ENCODE data around the gene TMEM196. TPM values are rescaled to one million over a fixed set of nuclear protein-coding genes. Genes with fewer than 3 reads are reported as not detected.
A peak's percentile ranks its signal among the peaks of the same experiment; 100 is the strongest.

TMEM196 gene
- total and polyA plus RNA-seq, 2 donors (not counting 3 experiments of a cell fraction or from before 2014, with no cell fraction given) = not detected

DNA sequence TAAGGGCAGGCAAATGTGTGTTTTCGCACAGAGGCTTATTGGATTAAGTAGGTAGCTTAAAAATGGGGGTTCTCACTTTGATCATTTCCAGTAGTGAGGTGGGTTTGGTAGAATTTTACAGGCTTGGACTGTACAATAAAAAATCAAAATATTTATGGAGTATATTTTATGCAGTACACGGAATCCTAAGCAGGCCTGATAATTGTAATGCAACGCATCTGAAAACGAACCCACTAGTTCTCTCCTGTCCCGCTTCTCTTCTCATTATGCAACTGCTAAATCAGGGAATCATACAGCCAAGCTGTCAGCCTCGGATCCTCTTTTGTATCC, 64.2 kb downstream of the TMEM196 start:
- CTCF ChIA-PET = interaction anchor here (0.6 to 10.2 kb wide), 23 partner anchors 9 to 1076 kb away, joined by 3 to 354 read pairs (median 4); no protein-coding TSS in a partner anchor
- no peak overlapping the region for H3K4me3 ChIP-seq (replicated peaks in 1 of 3; ENCODE audit: insufficient read depth in 1 of 3, low read depth in 1 of 3, low read length in 3 of 3)
- TF ChIP-seq FOS (IDR thresholded peaks at IDR 0.05; ENCODE audit: borderline replicate concordance, insufficient read depth, low read length) = no peak
- TF ChIP-seq MYC (IDR thresholded peaks at IDR 0.05; ENCODE audit: low read depth, low read length) = no peak
- TF ChIP-seq POLR2AphosphoS5 (IDR thresholded peaks at IDR 0.05; ENCODE audit: insufficient read depth, low read depth, low read length) = no peak
- TF ChIP-seq GATA2 (IDR thresholded peaks at IDR 0.05; ENCODE audit: insufficient read depth, insufficient read length, low read depth, low read length) = no peak
- TF ChIP-seq JUN (IDR thresholded peaks at IDR 0.05; ENCODE audit: borderline replicate concordance, insufficient read depth, insufficient read length, low read depth) = no peak
- no peak for TF ChIP-seq POLR2A (IDR thresholded peaks at IDR 0.05; ENCODE audit: low read depth, low read length)
- no peak for TF ChIP-seq CTCF (IDR thresholded peaks at IDR 0.05; ENCODE audit: extremely low read depth in 1 of 2, insufficient read depth in 1 of 2, low read depth in 1 of 2, low read length in 2 of 2)
- TF ChIP-seq MAX (IDR thresholded peaks at IDR 0.05; ENCODE audit: insufficient read depth, insufficient read length) = no peak
- no peak for TF ChIP-seq EZH2 (IDR thresholded peaks at IDR 0.05; ENCODE audit: borderline replicate concordance, low read depth, low read length, severe bottlenecking)
- H3K9me1 ChIP-seq (replicated peaks; ENCODE audit: control insufficient read depth, extremely low read depth, insufficient read depth, low read length) = no peaks in the 10 kb centered on the region
- no peaks in the 10 kb centered on the region for H4K20me1 ChIP-seq (replicated peaks; ENCODE audit: control insufficient read depth, extremely low read depth, insufficient read depth, low read length)
- no peak overlapping the region for H3K9ac ChIP-seq (replicated peaks; ENCODE audit: extremely low read depth, insufficient read depth, low read length)
- no peaks in the 10 kb centered on the region for H3K36me3 ChIP-seq (ENCODE audit: control insufficient read depth in 2 of 2, extremely low read depth in 1 of 2, insufficient read depth in 2 of 2, low read length in 2 of 2)
- FAIRE-seq (no peak), DNase-seq (ENCODE audit: low read depth, low spot score) (no peak)
- H3K27me3 ChIP-seq (ENCODE audit: control insufficient read depth in 2 of 2, insufficient read depth in 2 of 2, low read length in 2 of 2) = peaks cover 2 to 12% of the 10 kb centered on the region in 2 experiments
- POLR2A ChIA-PET = interaction anchor here (0.6 kb wide), 1 partner anchor 788 kb away, joined by 3 read pairs; no protein-coding TSS in a partner anchor
- peaks cover 43% of the 10 kb centered on the region for H3K79me2 ChIP-seq (ENCODE audit: control insufficient read depth, insufficient read depth, low read length)
- dilution Hi-C loops (cut with MboI; ENCODE audit: extremely low pct_ligation_motif_present, low sequenced_read_pairs) (no loop called here), intact Hi-C loops (cut with micrococcal nuclease) (loop anchor here (1.0 to 5.0 kb wide), 4 partner anchors 798 to 1718 kb away; partner anchors contain the start of gene SP4)
- H3K4me1 ChIP-seq (ENCODE audit: control insufficient read depth, extremely low read depth, insufficient read depth, low read length) = peaks cover 19% of the 10 kb centered on the region
- BruUV-seq (replicated peaks) = no TSS peak
- no peak overlapping the region for H3K27ac ChIP-seq (ENCODE audit: insufficient read depth, low read depth, low read length)
- H2AFZ ChIP-seq (ENCODE audit: low read depth, low read length) = peak overlapping the region; percentile 79
- no peaks in the 10 kb centered on the region for H3K9me3 ChIP-seq (replicated peaks; ENCODE audit: control insufficient read depth, insufficient read depth, low read length)
- H3K4me2 ChIP-seq (ENCODE audit: insufficient read depth, low read length) = no peak overlapping the region
